ENCODE measurements around the gene CD36.

GRCh38 chr7:80656029-80656428, 17.6 kb downstream of the CD36 start:
- no peak for TF ChIP-seq CTCF (IDR thresholded peaks at IDR 0.05)
- no peak for TF ChIP-seq POLR2A (IDR thresholded peaks at IDR 0.05)

Measured in body of pancreas (tissue), 4 donors.